Measurements from ENCODE around the gene PLAGL2. TPM values are rescaled to one million over a fixed set of nuclear protein-coding genes. Genes with fewer than 3 reads are reported as not detected.

PLAGL2 gene
- total and polyA plus RNA-seq, 4 donors, result 4.6 to 15.8 (median 12.9) TPM

DNA sequence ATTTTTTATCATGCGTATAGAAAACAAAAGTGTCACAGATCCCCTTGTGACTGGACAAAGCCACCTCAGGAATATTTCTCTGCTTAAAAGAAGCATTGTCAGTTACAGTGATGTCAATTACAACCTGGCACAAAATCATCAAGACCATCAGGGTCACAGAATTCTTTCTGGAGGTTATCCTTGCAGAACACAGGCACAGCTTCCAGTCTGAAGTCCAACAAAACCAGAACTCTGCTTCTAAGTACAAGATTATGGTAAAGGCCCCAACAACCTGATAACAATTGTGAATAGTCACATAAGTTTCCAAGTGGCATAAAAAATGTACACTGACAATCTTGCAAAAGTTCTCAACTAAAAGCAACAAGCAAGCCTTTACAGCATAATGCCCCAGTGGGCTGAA, 21.0 kb downstream of the PLAGL2 start:
- H3K4me1 ChIP-seq (ENCODE audit: control insufficient read depth in 5 of 5, insufficient read depth in 5 of 5, low read length in 5 of 5), result peaks cover 0 to 23% (median 19%) of the 10 kb centered on the region in 5 donors
- TF ChIP-seq, protein P1, sequence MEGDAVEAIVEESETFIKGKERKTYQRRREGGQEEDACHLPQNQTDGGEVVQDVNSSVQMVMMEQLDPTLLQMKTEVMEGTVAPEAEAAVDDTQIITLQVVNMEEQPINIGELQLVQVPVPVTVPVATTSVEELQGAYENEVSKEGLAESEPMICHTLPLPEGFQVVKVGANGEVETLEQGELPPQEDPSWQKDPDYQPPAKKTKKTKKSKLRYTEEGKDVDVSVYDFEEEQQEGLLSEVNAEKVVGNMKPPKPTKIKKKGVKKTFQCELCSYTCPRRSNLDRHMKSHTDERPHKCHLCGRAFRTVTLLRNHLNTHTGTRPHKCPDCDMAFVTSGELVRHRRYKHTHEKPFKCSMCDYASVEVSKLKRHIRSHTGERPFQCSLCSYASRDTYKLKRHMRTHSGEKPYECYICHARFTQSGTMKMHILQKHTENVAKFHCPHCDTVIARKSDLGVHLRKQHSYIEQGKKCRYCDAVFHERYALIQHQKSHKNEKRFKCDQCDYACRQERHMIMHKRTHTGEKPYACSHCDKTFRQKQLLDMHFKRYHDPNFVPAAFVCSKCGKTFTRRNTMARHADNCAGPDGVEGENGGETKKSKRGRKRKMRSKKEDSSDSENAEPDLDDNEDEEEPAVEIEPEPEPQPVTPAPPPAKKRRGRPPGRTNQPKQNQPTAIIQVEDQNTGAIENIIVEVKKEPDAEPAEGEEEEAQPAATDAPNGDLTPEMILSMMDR (IDR thresholded peaks at IDR 0.05; ENCODE audit: control extremely low read depth, extremely low read depth), result no peak
- no peaks in the 10 kb centered on the region for H3K36me3 ChIP-seq (ENCODE audit: control insufficient read depth in 4 of 4, insufficient read depth in 4 of 4, low read length in 4 of 4)
- no peak overlapping the region for H3K9ac ChIP-seq (ENCODE audit: insufficient read depth in 1 of 2, low read length in 2 of 2)
- no peaks in the 10 kb centered on the region for H3K9me3 ChIP-seq (ENCODE audit: control insufficient read depth in 4 of 4, insufficient read depth in 3 of 4, low read length in 3 of 4)
- ATAC-seq (ENCODE audit: insufficient read depth, low FRiP score), result no peak
- WGBS, 2 donors, result 93 to 94% methylated on average over 1 of the region's 1 CpG
- no peak for DNase-seq
- no peaks in the 10 kb centered on the region for H3K27me3 ChIP-seq (ENCODE audit: control insufficient read depth in 3 of 3, insufficient read depth in 3 of 3, low read length in 2 of 3)
- no peak overlapping the region for H3K4me3 ChIP-seq
- no peak overlapping the region for H3K27ac ChIP-seq (ENCODE audit: low read depth in 1 of 2, low read length in 1 of 2)

DNA sequence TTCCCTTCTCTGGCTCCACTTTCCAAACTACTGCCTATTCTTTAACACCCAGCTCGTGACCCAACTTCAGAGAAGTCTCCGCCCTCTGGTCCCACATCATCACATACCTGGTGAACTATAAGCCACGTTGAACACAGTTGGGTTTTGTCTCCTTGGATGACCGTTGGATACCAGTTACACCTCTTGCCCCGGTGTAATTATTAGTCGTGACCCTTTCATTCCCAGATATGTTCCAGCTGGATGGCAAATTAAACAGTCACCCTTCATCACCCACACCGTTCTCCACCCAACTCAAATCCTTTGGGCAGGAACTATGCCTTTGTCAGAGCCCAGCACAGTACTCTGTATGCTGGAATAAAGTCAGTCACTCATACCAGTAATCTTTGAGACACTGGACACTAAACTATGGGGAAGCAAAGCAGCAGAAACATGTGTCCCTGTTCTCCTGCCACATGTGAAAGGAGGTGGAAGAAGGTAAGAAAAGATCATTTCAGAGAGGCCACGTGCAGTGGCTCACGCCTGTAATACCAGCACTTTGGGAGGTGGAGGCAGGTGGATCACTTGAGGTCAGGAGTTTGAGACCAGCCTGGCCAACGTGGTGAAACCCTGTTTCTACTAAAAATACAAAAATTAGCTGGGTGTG, 22.5 kb downstream of the PLAGL2 start:
- H3K9ac ChIP-seq (ENCODE audit: insufficient read depth in 1 of 2, low read length in 2 of 2), result no peak overlapping the region
- no peaks in the 10 kb centered on the region for H3K27me3 ChIP-seq (ENCODE audit: control insufficient read depth in 3 of 3, insufficient read depth in 3 of 3, low read length in 2 of 3)
- no peaks in the 10 kb centered on the region for H3K36me3 ChIP-seq (ENCODE audit: control insufficient read depth in 4 of 4, insufficient read depth in 4 of 4, low read length in 4 of 4)
- H3K27ac ChIP-seq (ENCODE audit: low read depth in 1 of 2, low read length in 1 of 2), result no peak overlapping the region
- H3K4me1 ChIP-seq (ENCODE audit: control insufficient read depth in 5 of 5, insufficient read depth in 5 of 5, low read length in 5 of 5), result peaks cover 0 to 16% (median 14%) of the 10 kb centered on the region in 5 donors
- TF ChIP-seq, protein P1 (IDR thresholded peaks at IDR 0.05; ENCODE audit: control extremely low read depth, extremely low read depth), result no peak
- WGBS, 2 donors, result 78% methylated on average over 10 of the region's 10 CpGs
- ATAC-seq (ENCODE audit: insufficient read depth, low FRiP score), result no peak
- no peaks in the 10 kb centered on the region for H3K9me3 ChIP-seq (ENCODE audit: control insufficient read depth in 4 of 4, insufficient read depth in 3 of 4, low read length in 3 of 4)
- no peak for DNase-seq
- no peak overlapping the region for H3K4me3 ChIP-seq

DNA sequence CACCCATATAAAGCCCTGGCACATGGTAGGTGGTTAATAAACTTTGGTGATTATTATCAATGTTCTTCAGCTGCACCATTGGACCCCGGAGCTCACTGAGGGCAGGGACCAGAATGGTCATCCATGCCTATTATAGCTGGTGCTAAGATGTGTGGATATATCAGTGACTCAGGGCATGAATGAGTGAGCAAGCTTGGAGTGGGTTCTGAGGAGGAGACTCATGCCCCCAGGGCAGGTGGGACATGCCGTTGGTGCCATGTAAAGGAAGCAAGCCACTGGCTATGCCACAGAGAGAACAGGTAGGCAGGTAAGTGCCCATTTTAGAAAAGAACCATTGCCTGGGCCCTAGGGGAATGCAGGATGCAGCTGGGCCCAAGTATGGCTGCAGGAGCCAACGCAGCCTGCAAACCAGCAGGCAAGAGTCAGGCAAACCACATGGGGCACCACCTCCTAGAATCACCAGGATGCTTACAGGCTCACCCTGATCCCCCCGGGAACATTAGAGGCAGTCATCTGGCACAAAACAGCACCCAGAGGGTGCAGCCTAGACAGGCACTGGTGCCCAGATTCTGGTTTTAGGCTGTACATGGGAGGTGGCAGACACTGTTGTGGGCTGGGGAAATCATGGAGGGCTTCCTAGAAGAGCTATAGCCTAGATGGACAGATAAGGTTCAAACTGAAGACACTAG, 23.5 kb downstream of the PLAGL2 start:
- peaks cover 0 to 11% (median 8%) of the 10 kb centered on the region in 5 donors for H3K4me1 ChIP-seq (ENCODE audit: control insufficient read depth in 5 of 5, insufficient read depth in 5 of 5, low read length in 5 of 5)
- no peak overlapping the region for H3K9ac ChIP-seq (ENCODE audit: insufficient read depth in 1 of 2, low read length in 2 of 2)
- TF ChIP-seq, protein P1 (IDR thresholded peaks at IDR 0.05; ENCODE audit: control extremely low read depth, extremely low read depth), result no peak
- no peaks in the 10 kb centered on the region for H3K36me3 ChIP-seq (ENCODE audit: control insufficient read depth in 4 of 4, insufficient read depth in 4 of 4, low read length in 4 of 4)
- H3K27ac ChIP-seq (ENCODE audit: low read depth in 1 of 2, low read length in 1 of 2), result no peak overlapping the region
- no peaks in the 10 kb centered on the region for H3K9me3 ChIP-seq (ENCODE audit: control insufficient read depth in 4 of 4, insufficient read depth in 3 of 4, low read length in 3 of 4)
- H3K27me3 ChIP-seq (ENCODE audit: control insufficient read depth in 3 of 3, insufficient read depth in 3 of 3, low read length in 2 of 3), result no peaks in the 10 kb centered on the region
- ATAC-seq (ENCODE audit: insufficient read depth, low FRiP score) (no peak), DNase-seq (no peak)
- H3K4me3 ChIP-seq, result no peak overlapping the region
- WGBS, 2 donors, result 92 to 96% methylated on average over 4 of the region's 4 CpGs
